OCI-LY3 (cell line): Measurements from ENCODE around the gene CCN6.
"Not testable (repeated sequence)": the region's sequence is repeated elsewhere in the genome, so short reads cannot be mapped to it uniquely, and the experiment has no call there.

ENCODE experiments used
- H2AFZ ChIP-seq: fragments of 200-600, 300-600 bp; shearing (Covaris generic); 2 replicates; pipeline ENCODE4 v1.6.0; 2014; ENCODE audit warnings: antibody characterized with exemption, low read depth, low read length
- H3K27ac ChIP-seq: fragments of 200-600, 300-600 bp; sonication (generic); 2 replicates; pipeline ENCODE4 v1.5.1; 2014; ENCODE audit warnings: mild to moderate bottlenecking, low read length, moderate library complexity, mixed read lengths
- H3K27me3 ChIP-seq: fragments of 200-600, 300-600 bp; sonication (generic); 2 replicates; pipeline ENCODE4 v1.6.1; 2014; ENCODE audit warnings: low read depth, low read length, mixed read lengths
- H3K36me3 ChIP-seq: fragments of 200-600, 300-600 bp; sonication (generic); replicated peaks from 2 replicates; pipeline ENCODE3; 2014; ENCODE audit warnings: low read depth, low read length, mixed read lengths
- H3K4me1 ChIP-seq: fragments of 300-600, 200-600 bp; sonication (generic); 2 replicates; pipeline ENCODE4 v1.6.1; 2014; ENCODE audit warnings: low read length, mixed read lengths
- H3K4me2 ChIP-seq: fragments of 200-600, 300-600 bp; sonication (generic); 2 replicates; pipeline ENCODE4 v1.6.1; 2014; ENCODE audit warnings: low read length, mixed read lengths
- H3K4me3 ChIP-seq: fragments of 300-600, 200-600 bp; sonication (generic); 2 replicates; pipeline ENCODE4 v1.5.1; 2014; ENCODE audit warnings: antibody characterized with exemption, mild to moderate bottlenecking, low read length, moderate library complexity
- H3K79me2 ChIP-seq: fragments of 300-600, 200-600 bp; shearing (Covaris generic); 2 replicates; pipeline ENCODE4 v1.6.1; 2014; ENCODE audit warnings: mild to moderate bottlenecking, low read length, mixed read lengths
- H3K9ac ChIP-seq: fragments of 300-600, 200-600 bp; shearing (Covaris generic); 2 replicates; pipeline ENCODE4 v1.6.0; 2014; ENCODE audit warnings: mild to moderate bottlenecking, low read length, moderate library complexity
- H3K9me3 ChIP-seq: fragments of 200-600, 300-600 bp; shearing (Covaris generic); 2 replicates; pipeline ENCODE4 v1.6.1; 2014; ENCODE audit warnings: low read length, mixed read lengths; ENCODE audit not compliant: insufficient read depth
- H4K20me1 ChIP-seq: fragments of 200-600, 300-600 bp; sonication (generic); 2 replicates; pipeline ENCODE4 v1.6.1; 2016; ENCODE audit warnings: low read length, mixed read lengths; ENCODE audit not compliant: insufficient read depth
- CTCF ChIP-seq: fragments of 200-600, 300-600 bp; sonication (generic); IDR thresholded peaks from 2 replicates; pipeline ENCODE4 v1.5.1; 2014; ENCODE audit warnings: antibody characterized with exemption, low read length, low read depth
- EZH2phosphoT487 ChIP-seq: fragments of 200-600 bp; shearing (Covaris generic); IDR thresholded peaks from 2 replicates; pipeline ENCODE4 v1.6.1; 2018; ENCODE audit warnings: antibody characterized with exemption, mixed run types, low read depth

CCN6 gene

GRCh38 chr6:112050429-112050828 is 3.5 kb upstream of the CCN6 start:
- no peaks in the 10 kb centered on the region for H3K4me1 ChIP-seq
- TF ChIP-seq EZH2phosphoT487 = no peak
- TF ChIP-seq CTCF = no peak
- H3K4me2 ChIP-seq = no peak overlapping the region
- H3K27ac ChIP-seq = no peak overlapping the region
- H3K9ac ChIP-seq = no peak overlapping the region
- H3K4me3 ChIP-seq = no peak overlapping the region
- no peaks in the 10 kb centered on the region for H3K36me3 ChIP-seq
- no peaks in the 10 kb centered on the region for H4K20me1 ChIP-seq
- no peak overlapping the region for H2AFZ ChIP-seq
- H3K9me3 ChIP-seq = no peaks in the 10 kb centered on the region
- H3K79me2 ChIP-seq = no peaks in the 10 kb centered on the region
- no peaks in the 10 kb centered on the region for H3K27me3 ChIP-seq

- not testable (repeated sequence) for H3K27ac ChIP-seq, H3K36me3 ChIP-seq, H3K4me2 ChIP-seq, H3K9ac ChIP-seq, H2AFZ ChIP-seq, H3K27me3 ChIP-seq, H3K4me1 ChIP-seq, H3K4me3 ChIP-seq, H3K9me3 ChIP-seq, H4K20me1 ChIP-seq, H3K79me2 ChIP-seq
Measured at GRCh38 chr6:112051251-112051740, 2.6 kb upstream of the CCN6 start.

DNA sequence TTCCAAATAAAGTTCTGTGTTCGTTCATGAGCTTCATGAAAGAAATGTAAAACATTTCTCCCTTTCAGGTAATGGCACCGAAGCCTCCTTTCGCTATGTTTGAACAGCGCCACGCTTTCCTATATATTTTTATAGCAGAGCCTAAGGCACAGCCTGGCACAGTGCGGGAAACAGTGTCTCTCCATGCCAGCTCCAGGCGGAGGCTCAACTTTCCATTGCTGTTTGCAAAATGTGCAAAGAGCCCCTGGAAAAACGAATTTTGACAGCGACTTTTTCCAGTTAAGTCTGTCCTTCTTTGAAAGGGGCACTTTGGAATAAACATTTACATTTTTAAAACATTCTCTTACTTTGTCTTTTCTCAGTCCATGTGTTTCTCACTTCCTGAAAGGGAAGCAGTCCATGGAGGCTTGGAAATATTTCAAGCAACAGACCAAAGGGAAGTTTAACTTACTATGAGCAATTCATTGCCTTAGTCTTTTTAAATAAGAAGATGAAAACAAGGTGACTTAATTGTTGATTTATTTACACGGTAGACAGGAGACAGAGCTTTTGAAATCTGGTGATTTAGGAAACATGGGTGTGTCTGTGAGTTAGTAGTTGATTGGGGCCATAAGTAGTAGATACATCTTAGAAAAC is 769 bp downstream of the CCN6 start:
- Histone ChIP-seq H3K9me3 (no peaks in the 10 kb centered on the region), H3K4me2 (no peak overlapping the region), H3K36me3 (no peaks in the 10 kb centered on the region), H3K9ac (no peak overlapping the region), H4K20me1 (no peaks in the 10 kb centered on the region), H3K27me3 (no peaks in the 10 kb centered on the region), H3K79me2 (no peaks in the 10 kb centered on the region), H3K4me3 (no peak overlapping the region), H3K4me1 (no peaks in the 10 kb centered on the region), H3K27ac (no peak overlapping the region), H2AFZ (no peak overlapping the region)
- no peak for TF ChIP-seq EZH2phosphoT487
- no peak for TF ChIP-seq CTCF

DNA sequence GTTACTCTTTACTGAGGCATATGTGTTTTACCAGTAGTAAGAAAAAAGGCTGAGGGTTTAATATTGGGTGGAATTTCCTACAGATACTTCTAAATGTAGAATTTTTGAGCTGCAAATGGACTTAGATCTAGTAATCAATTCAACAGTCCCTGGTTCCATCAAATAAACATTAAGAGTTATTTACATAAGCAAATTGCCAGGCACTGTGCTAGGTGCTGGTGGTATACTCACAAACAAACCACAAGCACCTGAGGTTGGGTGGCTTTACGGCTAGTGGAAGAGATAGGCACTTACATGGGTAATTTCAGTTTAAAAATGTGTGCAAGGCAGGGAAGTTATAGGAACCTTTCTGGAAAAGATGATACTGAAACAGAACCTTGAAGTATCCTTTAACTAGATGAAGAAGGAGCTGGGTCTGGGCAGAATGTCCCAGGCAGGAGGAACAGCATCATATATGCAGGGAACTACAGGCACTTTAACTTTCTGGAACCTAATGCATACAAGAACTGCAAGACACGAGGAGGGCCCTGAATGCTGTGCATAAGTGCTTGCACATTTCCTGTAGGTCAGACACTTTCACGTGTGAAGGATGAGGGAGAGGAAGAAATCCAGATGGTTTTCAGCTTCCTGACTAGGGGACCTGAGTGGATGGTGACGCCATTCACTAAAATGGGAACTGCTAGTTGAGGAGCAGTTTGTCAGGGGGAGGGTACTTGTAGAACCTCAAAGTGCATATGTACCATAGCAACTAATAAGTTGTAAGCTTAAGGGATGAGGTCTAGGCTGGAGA is 4.5 kb downstream of the CCN6 start:
- Histone ChIP-seq H3K36me3 (no peaks in the 10 kb centered on the region), H4K20me1 (no peaks in the 10 kb centered on the region), H3K9ac (no peak overlapping the region), H3K79me2 (no peaks in the 10 kb centered on the region), H3K27ac (no peak overlapping the region), H3K4me3 (no peak overlapping the region), H3K4me2 (no peak overlapping the region), H3K9me3 (no peaks in the 10 kb centered on the region), H3K27me3 (no peaks in the 10 kb centered on the region), H2AFZ (no peak overlapping the region), H3K4me1 (no peaks in the 10 kb centered on the region)
- TF ChIP-seq EZH2phosphoT487 = no peak
- TF ChIP-seq CTCF = no peak
